ENCODE measurements around the gene CLIP1.
A peak's percentile ranks its signal among the peaks of the same experiment; 100 is the strongest.
"Not testable (repeated sequence)": the region's sequence is repeated elsewhere in the genome, so short reads cannot be mapped to it uniquely, and the experiment has no call there.

CLIP1 gene

GRCh38 chr12:122306407-122306806 is 116.1 kb downstream of the CLIP1 start:
- no peak overlapping the region for H3K4me3 ChIP-seq (ENCODE audit: low read length)
- no peak for TF ChIP-seq ZNF274 (IDR thresholded peaks at IDR 0.05; ENCODE audit: low read depth, low read length)

- no peak for TF ChIP-seq ZNF274 (IDR thresholded peaks at IDR 0.05; ENCODE audit: low read depth, low read length)
- no peak overlapping the region for H3K4me3 ChIP-seq (ENCODE audit: low read length)
Observed at GRCh38 chr12:122304924-122305323, 117.5 kb downstream of the CLIP1 start.

DNA sequence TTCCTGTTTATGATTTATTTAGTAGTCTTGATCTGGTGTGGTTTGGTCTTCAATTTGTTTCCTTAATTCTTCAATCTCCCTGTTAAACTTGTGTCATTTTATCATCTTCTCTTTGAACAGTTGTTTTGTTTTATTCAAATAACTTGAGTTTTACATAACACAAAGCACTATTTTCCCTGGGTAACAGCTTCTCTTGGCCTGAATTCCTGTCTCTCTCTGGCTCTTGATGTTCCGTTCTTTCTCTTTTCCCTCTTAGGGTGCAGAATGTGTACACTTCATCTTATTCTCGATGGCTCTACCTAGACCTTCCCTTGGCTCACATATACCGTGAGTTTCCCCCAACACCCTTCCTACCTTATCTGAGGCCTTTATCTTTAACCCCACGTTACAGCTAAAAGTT is 119.4 kb downstream of the CLIP1 start:
- no peak for TF ChIP-seq ZNF274 (IDR thresholded peaks at IDR 0.05; ENCODE audit: low read depth, low read length)
- H3K4me3 ChIP-seq (ENCODE audit: low read length), result no peak overlapping the region

DNA sequence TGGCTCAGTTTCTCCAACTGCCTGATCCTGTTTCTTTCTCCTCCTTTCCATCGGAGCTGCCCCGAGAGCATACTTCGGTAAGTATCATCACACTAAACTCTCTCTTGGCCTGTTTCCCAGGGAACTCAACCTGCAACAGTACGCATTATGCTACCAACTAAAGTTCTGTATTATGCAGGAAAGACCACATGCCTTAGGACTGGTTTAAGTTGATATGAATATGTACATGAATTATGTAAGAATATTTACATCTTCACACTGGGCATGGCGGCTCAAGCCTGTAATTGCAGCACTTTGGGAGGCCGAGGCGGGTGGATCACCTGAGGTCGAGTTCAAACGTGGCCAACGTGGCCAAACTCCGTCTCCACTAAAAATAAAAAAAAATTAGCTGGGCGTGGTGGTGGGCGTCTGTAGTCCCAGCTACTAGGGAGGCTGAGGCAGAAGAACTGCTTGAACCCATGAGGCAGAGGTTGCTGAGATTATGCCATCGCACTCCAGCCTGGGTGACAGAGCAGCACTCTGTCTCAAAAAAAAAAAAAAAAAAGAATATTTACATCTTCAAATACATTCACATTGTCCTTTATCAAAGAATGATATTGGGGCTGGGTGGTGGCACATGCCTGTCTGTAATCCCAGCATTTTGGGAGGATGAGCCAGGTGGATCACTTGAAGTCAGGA is 124.3 kb downstream of the CLIP1 start:
- TF ChIP-seq ZNF274 (IDR thresholded peaks at IDR 0.05; ENCODE audit: low read depth, low read length), result no peak
- H3K4me3 ChIP-seq (ENCODE audit: low read length), result no peak overlapping the region

DNA sequence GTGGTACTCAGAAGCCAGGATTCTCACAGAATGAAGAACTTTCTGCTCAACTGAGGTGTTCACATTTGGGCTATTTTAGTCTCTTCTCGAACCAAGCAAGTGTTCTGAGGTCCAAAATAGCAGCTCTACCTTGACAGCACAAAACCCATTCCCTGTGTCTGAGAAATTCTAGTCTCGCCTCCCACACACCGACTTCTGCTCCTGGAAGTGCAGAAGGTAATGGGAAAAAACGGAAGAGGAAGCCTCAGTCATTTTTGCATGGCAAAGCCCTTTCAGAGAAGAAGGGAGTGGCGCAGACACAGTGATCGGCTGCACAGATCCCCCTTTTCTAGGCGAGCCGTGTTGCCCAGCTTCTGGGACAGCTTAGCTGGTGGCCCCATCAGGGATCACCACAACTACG is 125.0 kb downstream of the CLIP1 start:
- no peak for TF ChIP-seq ZNF274 (IDR thresholded peaks at IDR 0.05; ENCODE audit: low read depth, low read length)
- no peak overlapping the region for H3K4me3 ChIP-seq (ENCODE audit: low read length)

- no peak for TF ChIP-seq ZNF274 (IDR thresholded peaks at IDR 0.05; ENCODE audit: low read depth, low read length)
- no peak overlapping the region for H3K4me3 ChIP-seq (ENCODE audit: low read length)
Observed at GRCh38 chr12:122295877-122296276, 126.6 kb downstream of the CLIP1 start.

GRCh38 chr12:122293081-122293480 is 129.4 kb downstream of the CLIP1 start:
- no peak overlapping the region for H3K4me3 ChIP-seq (ENCODE audit: low read length)
- TF ChIP-seq ZNF274 (IDR thresholded peaks at IDR 0.05; ENCODE audit: low read depth, low read length), result no peak

DNA sequence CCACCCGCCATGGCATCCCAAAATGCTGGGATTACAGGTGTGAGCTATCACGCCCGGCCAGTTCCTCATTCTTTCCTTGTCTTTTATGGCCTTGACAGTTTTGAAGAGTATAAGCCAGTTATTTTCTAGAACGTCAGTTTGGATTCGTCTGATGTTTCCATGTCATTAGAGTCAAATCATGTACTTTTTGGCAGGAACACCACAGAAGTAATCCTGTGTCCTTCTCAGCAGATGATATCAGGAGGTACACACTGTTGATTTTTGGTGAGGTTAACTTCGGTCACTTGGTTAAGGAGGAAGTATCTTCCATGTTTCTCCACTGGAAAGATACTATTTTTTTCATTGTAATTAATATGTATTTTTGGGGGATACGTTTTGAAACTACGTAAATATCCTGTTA is 131.0 kb downstream of the CLIP1 start:
- no peak for TF ChIP-seq ZNF274 (IDR thresholded peaks at IDR 0.05; ENCODE audit: low read depth, low read length)
- no peak overlapping the region for H3K4me3 ChIP-seq (ENCODE audit: low read length)

- no peak for TF ChIP-seq ZNF274 (IDR thresholded peaks at IDR 0.05; ENCODE audit: low read depth, low read length)
- no peak overlapping the region for H3K4me3 ChIP-seq (ENCODE audit: low read length)
Observed at GRCh38 chr12:122283680-122284079, 138.8 kb downstream of the CLIP1 start.

- no peak for TF ChIP-seq ZNF274 (IDR thresholded peaks at IDR 0.05; ENCODE audit: low read depth, low read length)
- H3K4me3 ChIP-seq (ENCODE audit: low read length), result no peak overlapping the region
Observed at GRCh38 chr12:122282061-122282460, 140.4 kb downstream of the CLIP1 start.

DNA sequence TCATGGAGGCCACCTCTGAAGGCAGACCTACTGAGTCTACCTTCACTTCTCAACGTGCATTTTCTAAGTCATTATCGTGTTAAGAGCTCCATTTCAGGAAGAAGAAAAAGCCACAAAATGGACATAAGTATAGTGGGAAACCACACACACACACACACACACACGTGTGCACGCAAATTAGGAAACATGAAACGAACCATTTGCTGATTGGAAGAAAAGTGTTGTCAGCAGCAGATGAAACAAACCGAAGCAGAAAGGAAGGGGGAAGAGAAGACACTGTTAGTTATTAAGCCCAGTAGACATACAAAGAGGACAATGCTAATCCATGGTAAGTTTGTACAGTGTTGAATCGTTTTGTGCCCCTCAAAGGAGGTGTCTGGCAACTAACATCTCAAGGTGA is 146.2 kb downstream of the CLIP1 start:
- TF ChIP-seq ZNF274 (IDR thresholded peaks at IDR 0.05; ENCODE audit: low read depth, low read length), result no peak
- H3K4me3 ChIP-seq (ENCODE audit: low read length), result no peak overlapping the region

DNA sequence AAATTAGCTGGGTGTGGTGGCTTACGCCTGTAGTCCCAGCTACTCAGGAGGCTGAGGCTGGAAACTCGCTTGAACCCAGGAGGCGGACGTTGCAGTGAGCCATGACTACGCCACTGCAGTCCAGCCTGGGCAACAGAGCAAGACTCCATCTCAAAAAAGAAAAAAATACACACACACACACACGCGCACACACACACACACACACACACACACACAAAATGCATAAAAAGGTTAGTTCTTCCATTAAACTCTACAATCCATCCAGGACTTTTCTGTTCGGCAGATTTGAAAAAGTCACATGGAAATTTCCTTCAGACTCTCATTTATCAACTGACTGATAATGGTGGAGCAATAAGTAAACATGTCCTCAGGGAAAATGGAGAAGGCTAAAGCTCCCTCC is 147.0 kb downstream of the CLIP1 start:
- TF ChIP-seq ZNF274 (IDR thresholded peaks at IDR 0.05; ENCODE audit: low read depth, low read length), result no peak
- H3K4me3 ChIP-seq (ENCODE audit: low read length), result no peak overlapping the region

GRCh38 chr12:122266230-122266901 is 156.1 kb downstream of the CLIP1 start, which contains the start of gene VPS33A:
Gene VPS33A, minus strand, starts transcription at chr12:122266494. Its CDS starts 86 bp downstream, at chr12:122266408.
- TF ChIP-seq ZNF274 (IDR thresholded peaks at IDR 0.05; ENCODE audit: low read depth, low read length), result no peak

GRCh38 chr12:122265886-122266229 is 156.6 kb downstream of the CLIP1 start:
- TF ChIP-seq ZNF274 (IDR thresholded peaks at IDR 0.05; ENCODE audit: low read depth, low read length), result no peak
- peak overlapping the region; percentile 92 for H3K4me3 ChIP-seq (ENCODE audit: low read length)

More at GRCh38 chr12:122266230-122266901, 156.1 kb downstream of the CLIP1 start, which contains the start of gene VPS33A:
- H3K4me3 ChIP-seq (ENCODE audit: low read length), result peak within 1 kb of the TSS; percentile 92

DNA sequence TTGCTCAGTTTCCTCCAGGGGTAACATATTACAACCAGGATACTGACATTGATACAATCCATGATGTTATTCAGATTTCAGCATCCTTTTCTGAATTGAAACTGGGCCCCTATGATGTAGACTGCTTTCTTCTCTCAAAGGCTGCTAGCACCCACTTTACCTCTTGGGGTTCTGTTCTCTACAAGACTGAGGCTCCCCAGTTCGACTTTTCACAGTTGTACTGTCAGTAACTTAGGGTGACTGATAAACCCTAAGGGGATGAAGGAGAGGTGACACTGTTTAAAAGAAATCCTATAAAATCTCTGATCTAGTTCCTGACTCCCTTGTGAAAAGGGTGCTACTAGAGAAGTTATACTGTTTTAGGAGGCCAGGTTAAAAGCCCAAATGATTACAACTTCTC is 157.0 kb downstream of the CLIP1 start:
- peak overlapping the region; percentile 92 for H3K4me3 ChIP-seq (ENCODE audit: low read length)
- TF ChIP-seq ZNF274 (IDR thresholded peaks at IDR 0.05; ENCODE audit: low read depth, low read length), result no peak

- H3K4me3 ChIP-seq (ENCODE audit: low read length), result not testable (repeated sequence)
Observed at GRCh38 chr12:122260735-122261134, 161.7 kb downstream of the CLIP1 start.

- not testable (repeated sequence) for H3K4me3 ChIP-seq (ENCODE audit: low read length)
Observed at GRCh38 chr12:122258939-122259338, 163.5 kb downstream of the CLIP1 start.

GRCh38 chr12:122258462-122258861 is 164.0 kb downstream of the CLIP1 start:
- not testable (repeated sequence) for H3K4me3 ChIP-seq (ENCODE audit: low read length)
